ENCODE data around the gene LANCL2. TPM values are rescaled to one million over a fixed set of nuclear protein-coding genes. Genes with fewer than 3 reads are reported as not detected.

The LANCL2 gene
- total RNA-seq, 3 donors from 2014 or later (not counting 1 experiment from before 2014, with no cell fraction given): 7.2 to 9.4 (median 8.3) TPM

GRCh38 chr7:55363386-55364170 lies 1.6 kb upstream of the LANCL2 start:
- H3K36me3 Mint-ChIP-seq: no peaks in the 10 kb centered on the region
- H3K4me3 Mint-ChIP-seq: peak overlapping the region; percentile 96
- intact Hi-C loops (cut with micrococcal nuclease): loop anchor here (2.0 kb wide), 1 partner anchor 207 kb away; no protein-coding TSS in a partner anchor
- WGBS (ENCODE audit: insufficient coverage): 92% methylated on average over 25 of the region's 25 CpGs
- H3K27ac ChIP-seq (ENCODE audit: low read length): no peak overlapping the region
- peaks cover 18 to 20% of the 10 kb centered on the region in 2 donors for H3K4me1 Mint-ChIP-seq
- no peak for ATAC-seq
- TF ChIP-seq, protein P1, sequence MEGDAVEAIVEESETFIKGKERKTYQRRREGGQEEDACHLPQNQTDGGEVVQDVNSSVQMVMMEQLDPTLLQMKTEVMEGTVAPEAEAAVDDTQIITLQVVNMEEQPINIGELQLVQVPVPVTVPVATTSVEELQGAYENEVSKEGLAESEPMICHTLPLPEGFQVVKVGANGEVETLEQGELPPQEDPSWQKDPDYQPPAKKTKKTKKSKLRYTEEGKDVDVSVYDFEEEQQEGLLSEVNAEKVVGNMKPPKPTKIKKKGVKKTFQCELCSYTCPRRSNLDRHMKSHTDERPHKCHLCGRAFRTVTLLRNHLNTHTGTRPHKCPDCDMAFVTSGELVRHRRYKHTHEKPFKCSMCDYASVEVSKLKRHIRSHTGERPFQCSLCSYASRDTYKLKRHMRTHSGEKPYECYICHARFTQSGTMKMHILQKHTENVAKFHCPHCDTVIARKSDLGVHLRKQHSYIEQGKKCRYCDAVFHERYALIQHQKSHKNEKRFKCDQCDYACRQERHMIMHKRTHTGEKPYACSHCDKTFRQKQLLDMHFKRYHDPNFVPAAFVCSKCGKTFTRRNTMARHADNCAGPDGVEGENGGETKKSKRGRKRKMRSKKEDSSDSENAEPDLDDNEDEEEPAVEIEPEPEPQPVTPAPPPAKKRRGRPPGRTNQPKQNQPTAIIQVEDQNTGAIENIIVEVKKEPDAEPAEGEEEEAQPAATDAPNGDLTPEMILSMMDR (IDR thresholded peaks at IDR 0.05): no peak
- no peak overlapping the region for H3K4me3 ChIP-seq (ENCODE audit: low read length)
- H3K27me3 ChIP-seq (ENCODE audit: control insufficient read depth, insufficient read depth, low read length): no peaks in the 10 kb centered on the region
- peak overlapping the region in 1 of 2 donors; percentile 100 for H3K27ac Mint-ChIP-seq
- peaks cover 22 to 30% of the 10 kb centered on the region in 2 donors for H3K27me3 Mint-ChIP-seq (ENCODE audit: low read depth in 2 of 2)
- no peaks in the 10 kb centered on the region for H3K9me3 Mint-ChIP-seq
- H3K36me3 ChIP-seq (ENCODE audit: control insufficient read depth, insufficient read depth, low read length): no peaks in the 10 kb centered on the region
- no peaks in the 10 kb centered on the region for H3K9me3 ChIP-seq (ENCODE audit: control insufficient read depth, insufficient read depth, low read length)
- DNase-seq: no peak
- H3K4me1 ChIP-seq (ENCODE audit: control insufficient read depth, insufficient read depth, low read length): peaks cover 13% of the 10 kb centered on the region

GRCh38 chr7:55365675-55366460 lies 731 bp downstream of the LANCL2 start:
- Mint-ChIP-seq H3K4me1 (peaks cover 20 to 32% of the 10 kb centered on the region in 2 donors), H3K27ac (peak overlapping the region; percentile 97 to 100), H3K27me3 (ENCODE audit: low read depth in 2 of 2) (peaks cover 9 to 11% of the 10 kb centered on the region in 2 donors), H3K9me3 (no peaks in the 10 kb centered on the region), H3K4me3 (peak overlapping the region; percentile 96), H3K36me3 (no peaks in the 10 kb centered on the region)
- ATAC-seq (peak; percentile 85 to 97 (median 88)), DNase-seq (peak; percentile 97 to 98)
- intact Hi-C loops (cut with micrococcal nuclease): loop anchor here (1.0 to 5.0 kb wide), 3 partner anchors 57 to 696 kb away; partner anchors contain the start of gene SUMF2
- under 1% methylated on average over 101 of the region's 101 CpGs for WGBS (ENCODE audit: insufficient coverage)
- TF ChIP-seq, protein P1 (IDR thresholded peaks at IDR 0.05): peak; percentile 37
- Histone ChIP-seq H3K27ac (ENCODE audit: low read length) (peak overlapping the region; percentile 98), H3K4me3 (ENCODE audit: low read length) (peak overlapping the region; percentile 89), H3K36me3 (ENCODE audit: control insufficient read depth, insufficient read depth, low read length) (no peaks in the 10 kb centered on the region), H3K27me3 (ENCODE audit: control insufficient read depth, insufficient read depth, low read length) (no peaks in the 10 kb centered on the region), H3K9me3 (ENCODE audit: control insufficient read depth, insufficient read depth, low read length) (no peaks in the 10 kb centered on the region), H3K4me1 (ENCODE audit: control insufficient read depth, insufficient read depth, low read length) (peaks cover 13% of the 10 kb centered on the region)

- WGBS (ENCODE audit: insufficient coverage): 1% methylated on average over 32 of the region's 32 CpGs
- peak in 1 of 2 donors; percentile 58 for DNase-seq
- intact Hi-C loops (cut with micrococcal nuclease): loop anchor here (5.0 kb wide), 1 partner anchor 696 kb away; the partner anchor contains the start of gene SUMF2
Measured at GRCh38 chr7:55366461-55367070, 1.4 kb downstream of the LANCL2 start.

More at GRCh38 chr7:55366461-55367070, 1.4 kb downstream of the LANCL2 start:
- ATAC-seq: peak; percentile 11 to 26 (median 25)
- TF ChIP-seq, protein P1 (IDR thresholded peaks at IDR 0.05): no peak
- H3K27ac Mint-ChIP-seq: peak overlapping the region; percentile 97 to 100
- Histone ChIP-seq H3K27me3 (ENCODE audit: control insufficient read depth, insufficient read depth, low read length) (no peaks in the 10 kb centered on the region), H3K4me3 (ENCODE audit: low read length) (peak overlapping the region; percentile 89), H3K4me1 (ENCODE audit: control insufficient read depth, insufficient read depth, low read length) (peaks cover 13% of the 10 kb centered on the region), H3K36me3 (ENCODE audit: control insufficient read depth, insufficient read depth, low read length) (no peaks in the 10 kb centered on the region), H3K27ac (ENCODE audit: low read length) (peak overlapping the region; percentile 98), H3K9me3 (ENCODE audit: control insufficient read depth, insufficient read depth, low read length) (no peaks in the 10 kb centered on the region)
- H3K4me3 Mint-ChIP-seq: peak overlapping the region; percentile 96
- peaks cover 20 to 32% of the 10 kb centered on the region in 2 donors for H3K4me1 Mint-ChIP-seq
- H3K9me3 Mint-ChIP-seq: no peaks in the 10 kb centered on the region
- H3K27me3 Mint-ChIP-seq (ENCODE audit: low read depth in 2 of 2): peaks cover 5 to 10% of the 10 kb centered on the region in 2 donors
- H3K36me3 Mint-ChIP-seq: no peaks in the 10 kb centered on the region

All from natural killer cell (primary cell).